Osteocyte (in vitro differentiated cells): Measurements from ENCODE around the gene RABL2B. TPM values are rescaled to one million over a fixed set of nuclear protein-coding genes. Genes with fewer than 3 reads are reported as not detected.
A peak's percentile ranks its signal among the peaks of the same experiment; 100 is the strongest.

ENCODE experiments used
- DNase-seq: peaks from one replicate; pipeline ENCODE4 v3.0.0; 2021; ENCODE audit warnings: mixed read lengths; ENCODE audit not compliant: unreplicated experiment; ENCODE audit errors: extremely low spot score
- H3K27ac Mint-ChIP-seq: one replicate; pipeline ENCODE4 v1.8.0; 2021; ENCODE audit warnings: mild to moderate bottlenecking, mixed read lengths; ENCODE audit not compliant: unreplicated experiment
- H3K27me3 Mint-ChIP-seq: one replicate; pipeline ENCODE4 v1.8.0; 2021; ENCODE audit warnings: mixed read lengths; ENCODE audit not compliant: unreplicated experiment
- H3K36me3 Mint-ChIP-seq: one replicate; pipeline ENCODE4 v1.8.0; 2021; ENCODE audit warnings: mixed read lengths; ENCODE audit not compliant: unreplicated experiment
- H3K4me1 Mint-ChIP-seq: one replicate; pipeline ENCODE4 v1.8.0; 2021; ENCODE audit warnings: mixed read lengths; ENCODE audit not compliant: unreplicated experiment
- H3K4me3 Mint-ChIP-seq: one replicate; pipeline ENCODE4 v1.8.0; 2021; ENCODE audit warnings: mild to moderate bottlenecking, moderate library complexity, mixed read lengths; ENCODE audit not compliant: unreplicated experiment
- H3K9me3 Mint-ChIP-seq: one replicate; pipeline ENCODE4 v1.8.0; 2021; ENCODE audit warnings: mixed read lengths; ENCODE audit not compliant: unreplicated experiment
- total RNA-seq: library from RNA; stranded (reverse); gene quantifications from 2 replicates; pipeline ENCODE4 v1.2.1, GENCODE V29; 2021
- TF ChIP-seq, protein P1 (sequence below): fragments of 200-600 bp; sonication (generic); IDR thresholded peaks from 2 replicates; pipeline ENCODE4 v1.5.0; 2021; ENCODE audit warnings: antibody characterized with exemption, mild to moderate bottlenecking, moderate library complexity

RABL2B gene
- total RNA-seq, 1 donor from 2014 or later: 41.6 TPM

DNA sequence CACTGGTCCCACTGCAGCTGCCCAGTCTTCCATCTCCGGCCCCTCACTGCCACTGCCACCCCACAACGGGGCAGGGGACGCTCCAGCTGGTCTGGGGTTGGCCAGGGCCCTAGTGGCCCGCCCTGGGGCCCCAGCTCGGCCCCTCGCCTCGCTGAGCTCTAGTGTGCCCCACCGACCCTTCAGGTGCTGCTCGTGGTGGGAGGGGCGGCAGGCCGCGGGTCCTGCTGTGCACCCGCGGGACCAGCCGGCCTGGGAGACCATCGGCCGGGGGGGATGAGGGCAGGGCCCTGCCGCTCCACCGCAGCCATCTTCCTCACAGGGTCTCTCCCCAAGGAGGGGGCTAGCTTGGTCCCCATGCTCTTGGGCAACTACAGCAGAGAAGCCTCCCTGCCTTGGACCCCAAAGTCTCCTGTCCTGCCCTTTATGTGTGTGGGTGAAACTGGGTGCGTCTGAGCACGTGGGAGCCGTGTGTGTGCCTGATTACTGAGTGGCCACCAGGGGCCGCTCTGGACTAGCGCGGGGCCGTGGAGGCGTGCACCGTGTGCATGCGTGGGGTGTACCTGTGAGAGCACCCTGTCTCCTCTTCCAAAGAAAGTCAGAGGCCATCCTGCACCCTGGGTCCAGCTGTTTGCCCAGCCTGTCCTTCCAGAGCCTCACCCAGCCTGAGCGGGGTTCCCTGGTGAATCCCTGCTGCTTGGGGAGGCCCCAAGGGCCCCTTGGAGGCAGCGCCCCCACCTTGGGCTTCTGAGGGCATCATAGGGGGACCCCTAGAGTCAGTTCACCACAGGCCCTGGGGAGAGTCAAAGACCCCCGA lies 51.4 kb downstream of the RABL2B start:
- TF ChIP-seq, protein P1, sequence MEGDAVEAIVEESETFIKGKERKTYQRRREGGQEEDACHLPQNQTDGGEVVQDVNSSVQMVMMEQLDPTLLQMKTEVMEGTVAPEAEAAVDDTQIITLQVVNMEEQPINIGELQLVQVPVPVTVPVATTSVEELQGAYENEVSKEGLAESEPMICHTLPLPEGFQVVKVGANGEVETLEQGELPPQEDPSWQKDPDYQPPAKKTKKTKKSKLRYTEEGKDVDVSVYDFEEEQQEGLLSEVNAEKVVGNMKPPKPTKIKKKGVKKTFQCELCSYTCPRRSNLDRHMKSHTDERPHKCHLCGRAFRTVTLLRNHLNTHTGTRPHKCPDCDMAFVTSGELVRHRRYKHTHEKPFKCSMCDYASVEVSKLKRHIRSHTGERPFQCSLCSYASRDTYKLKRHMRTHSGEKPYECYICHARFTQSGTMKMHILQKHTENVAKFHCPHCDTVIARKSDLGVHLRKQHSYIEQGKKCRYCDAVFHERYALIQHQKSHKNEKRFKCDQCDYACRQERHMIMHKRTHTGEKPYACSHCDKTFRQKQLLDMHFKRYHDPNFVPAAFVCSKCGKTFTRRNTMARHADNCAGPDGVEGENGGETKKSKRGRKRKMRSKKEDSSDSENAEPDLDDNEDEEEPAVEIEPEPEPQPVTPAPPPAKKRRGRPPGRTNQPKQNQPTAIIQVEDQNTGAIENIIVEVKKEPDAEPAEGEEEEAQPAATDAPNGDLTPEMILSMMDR: peak; percentile 59
- H3K27ac Mint-ChIP-seq: no peak overlapping the region
- peaks cover 5% of the 10 kb centered on the region for H3K4me1 Mint-ChIP-seq
- H3K4me3 Mint-ChIP-seq: no peak overlapping the region
- no peak for DNase-seq
- peaks cover 13% of the 10 kb centered on the region for H3K27me3 Mint-ChIP-seq
- H3K36me3 Mint-ChIP-seq: peaks cover 2% of the 10 kb centered on the region
- H3K9me3 Mint-ChIP-seq: no peaks in the 10 kb centered on the region

DNA sequence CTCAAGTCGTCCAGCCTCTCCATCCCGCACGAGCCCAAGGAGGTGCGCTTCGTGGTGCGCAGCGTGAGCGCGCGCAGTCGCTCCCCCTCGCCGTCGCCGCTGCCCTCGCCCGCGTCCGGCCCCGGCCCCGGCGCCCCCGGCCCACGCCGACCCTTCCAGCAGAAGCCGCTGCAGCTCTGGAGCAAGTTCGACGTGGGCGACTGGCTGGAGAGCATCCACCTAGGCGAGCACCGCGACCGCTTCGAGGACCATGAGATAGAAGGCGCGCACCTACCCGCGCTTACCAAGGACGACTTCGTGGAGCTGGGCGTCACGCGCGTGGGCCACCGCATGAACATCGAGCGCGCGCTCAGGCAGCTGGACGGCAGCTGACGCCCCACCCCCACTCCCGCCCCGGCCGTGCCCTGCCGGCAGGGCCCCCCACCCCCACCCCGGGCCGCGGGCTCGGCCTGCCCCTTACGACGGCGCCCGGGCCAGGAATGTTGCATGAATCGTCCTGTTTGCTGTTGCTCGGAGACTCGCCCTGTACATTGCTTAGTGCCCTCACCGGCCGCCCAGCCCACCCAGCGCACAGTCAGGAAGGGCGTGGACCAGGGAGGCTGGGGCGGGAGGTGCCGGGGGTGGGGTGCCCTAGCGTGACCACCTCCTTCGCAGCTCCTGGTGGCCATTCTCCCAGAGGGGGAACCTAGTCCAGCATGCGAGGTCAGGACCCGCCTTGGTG lies 52.3 kb downstream of the RABL2B start:
- TF ChIP-seq, protein P1: no peak
- no peaks in the 10 kb centered on the region for H3K9me3 Mint-ChIP-seq
- H3K36me3 Mint-ChIP-seq: peaks cover 2% of the 10 kb centered on the region
- H3K4me1 Mint-ChIP-seq: peaks cover 5% of the 10 kb centered on the region
- H3K27ac Mint-ChIP-seq: no peak overlapping the region
- H3K27me3 Mint-ChIP-seq: peaks cover 4% of the 10 kb centered on the region
- no peak for DNase-seq
- H3K4me3 Mint-ChIP-seq: no peak overlapping the region

DNA sequence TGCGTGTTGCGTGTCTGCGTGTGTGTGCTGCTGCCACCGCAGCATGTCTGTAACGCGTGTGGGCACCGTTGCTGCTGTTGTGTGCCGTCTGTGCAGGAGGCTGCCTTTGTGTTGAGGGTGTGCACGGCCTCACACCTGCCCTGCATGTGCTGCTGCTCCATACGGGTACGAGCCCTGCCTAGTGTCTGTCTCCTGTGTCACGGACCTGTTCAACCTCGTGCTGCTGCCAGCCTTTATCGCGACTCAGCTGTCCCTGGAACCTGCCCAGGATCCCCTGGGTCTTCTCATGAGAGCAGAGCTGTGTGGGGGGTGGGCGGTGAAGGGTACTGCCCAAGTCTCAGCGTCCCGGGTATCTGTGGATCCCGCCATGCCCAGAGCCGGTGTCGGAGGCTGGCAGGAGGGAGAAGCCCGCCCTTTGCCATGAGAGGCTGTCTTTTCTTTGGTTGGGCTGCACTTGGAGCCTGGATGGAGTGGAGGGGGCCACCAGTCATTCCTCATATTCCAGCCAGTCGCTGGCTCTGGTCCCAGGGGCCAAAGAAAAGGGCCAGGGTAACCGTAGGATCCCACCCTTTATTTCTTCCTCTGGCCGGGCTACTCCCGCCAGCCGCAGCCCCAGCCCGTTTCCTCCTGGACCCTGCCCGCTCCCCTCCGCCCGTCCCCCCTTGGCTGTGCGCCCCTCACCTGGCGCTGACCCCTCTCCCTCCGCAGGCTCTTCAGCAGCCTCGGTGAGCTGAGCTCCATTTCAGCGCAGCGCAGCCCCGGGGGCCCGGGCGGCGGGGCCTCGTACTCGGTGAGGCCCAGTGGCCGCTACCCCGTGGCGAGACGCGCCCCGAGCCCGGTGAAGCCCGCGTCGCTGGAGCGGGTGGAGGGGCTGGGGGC lies 53.2 kb downstream of the RABL2B start:
- Mint-ChIP-seq H3K4me1 (peaks cover 5% of the 10 kb centered on the region), H3K27ac (no peak overlapping the region), H3K36me3 (peaks cover 3% of the 10 kb centered on the region), H3K9me3 (no peaks in the 10 kb centered on the region), H3K4me3 (no peak overlapping the region), H3K27me3 (peaks cover 2% of the 10 kb centered on the region)
- no peak for DNase-seq
- TF ChIP-seq, protein P1: no peak

GRCh38 chr22:50729391-50730012 lies 53.9 kb downstream of the RABL2B start:
- H3K4me3 Mint-ChIP-seq: no peak overlapping the region

More at GRCh38 chr22:50729391-50730012, 53.9 kb downstream of the RABL2B start:
- TF ChIP-seq, protein P1: no peak
- H3K9me3 Mint-ChIP-seq: no peaks in the 10 kb centered on the region
- peaks cover 4% of the 10 kb centered on the region for H3K36me3 Mint-ChIP-seq
- peaks cover 2% of the 10 kb centered on the region for H3K27me3 Mint-ChIP-seq
- no peak for DNase-seq
- peaks cover 5% of the 10 kb centered on the region for H3K4me1 Mint-ChIP-seq
- no peak overlapping the region for H3K27ac Mint-ChIP-seq
